ENCODE results near the gene PARP14.

Gene PARP14

GRCh38 chr3:122766430-122766829 lies 85.8 kb downstream of the PARP14 start:
- DNase-seq (ENCODE audit: low spot score): no peak
- no peak for FAIRE-seq

- DNase-seq (ENCODE audit: low spot score) (no peak), FAIRE-seq (no peak)
These were observed 87.1 kb downstream of the PARP14 start for GRCh38 chr3:122767540-122768372.

GRCh38 chr3:122770521-122771202 lies 90.0 kb downstream of the PARP14 start:
- DNase-seq (ENCODE audit: low spot score) (no peak), FAIRE-seq (no peak)

GRCh38 chr3:122772827-122773226 lies 92.2 kb downstream of the PARP14 start:
- DNase-seq (ENCODE audit: low spot score) (no peak), FAIRE-seq (no peak)

GRCh38 chr3:122773944-122774509 lies 93.4 kb downstream of the PARP14 start:
- FAIRE-seq: no peak
- DNase-seq (ENCODE audit: low spot score): no peak

GRCh38 chr3:122774564-122774963 lies 93.9 kb downstream of the PARP14 start:
- no peak for DNase-seq (ENCODE audit: low spot score)
- FAIRE-seq: no peak

GRCh38 chr3:122776675-122777468 lies 96.2 kb downstream of the PARP14 start:
- no peak for FAIRE-seq
- DNase-seq (ENCODE audit: low spot score): no peak

GRCh38 chr3:122777563-122777962 lies 96.9 kb downstream of the PARP14 start:
- DNase-seq (ENCODE audit: low spot score): no peak
- FAIRE-seq: no peak
